KG1 (cell line): ENCODE measurements around the gene GPR65.

ENCODE experiments used
- DNase-seq: peaks from one replicate; lab custom pipeline; 2025; lab: John Stamatoyannopoulos, UW

The GPR65 gene

GRCh38 chr14:88005050-88005481 is at the start of gene GPR65:
Gene GPR65 (plus strand): TSS chr14:88005135. CDS start chr14:88010848, 5,713 bp downstream.
- DNase-seq = peak; percentile 38

GRCh38 chr14:87955501-87955900 is 49.4 kb upstream of the GPR65 start:
- DNase-seq = no peak

GRCh38 chr14:87960013-87960787 is 44.7 kb upstream of the GPR65 start:
- no peak for DNase-seq

- no peak for DNase-seq
Measured at GRCh38 chr14:87961246-87961645, 43.7 kb upstream of the GPR65 start.

- DNase-seq = no peak
Measured at GRCh38 chr14:87966816-87967215, 38.1 kb upstream of the GPR65 start.

GRCh38 chr14:87967496-87967895 is 37.4 kb upstream of the GPR65 start:
- no peak for DNase-seq

GRCh38 chr14:87971010-87971409 is 33.9 kb upstream of the GPR65 start:
- DNase-seq = no peak

- DNase-seq = no peak
Measured at GRCh38 chr14:87975636-87976035, 29.3 kb upstream of the GPR65 start.

- DNase-seq = no peak
Measured at GRCh38 chr14:87979689-87980088, 25.2 kb upstream of the GPR65 start.

- DNase-seq = no peak
Measured at GRCh38 chr14:87989221-87989955, 15.5 kb upstream of the GPR65 start.

- DNase-seq = no peak
Measured at GRCh38 chr14:87989956-87990299, 15.0 kb upstream of the GPR65 start.

- no peak for DNase-seq
Measured at GRCh38 chr14:87990682-87991081, 14.3 kb upstream of the GPR65 start.

GRCh38 chr14:87992346-87992717 is 12.6 kb upstream of the GPR65 start:
- DNase-seq = no peak

- DNase-seq = no peak
Measured at GRCh38 chr14:87992718-87993628, 12.0 kb upstream of the GPR65 start, which contains the start of gene GALC. Gene GALC (minus strand): TSS chr14:87993182. CDS start chr14:87993164, 18 bp downstream.

- DNase-seq = no peak
Measured at GRCh38 chr14:87994974-87995373, 10.0 kb upstream of the GPR65 start.

- DNase-seq = no peak
Measured at GRCh38 chr14:87995500-87996290, 9.2 kb upstream of the GPR65 start.

GRCh38 chr14:87996291-87996592 is 8.7 kb upstream of the GPR65 start:
- no peak for DNase-seq

- DNase-seq = no peak
Measured at GRCh38 chr14:87998482-87998881, 6.5 kb upstream of the GPR65 start.

GRCh38 chr14:87999277-87999676 is 5.7 kb upstream of the GPR65 start:
- DNase-seq = peak; percentile 7

GRCh38 chr14:88002421-88003075 is 2.4 kb upstream of the GPR65 start:
- DNase-seq = peak; percentile 24

GRCh38 chr14:88003425-88003824 is 1.5 kb upstream of the GPR65 start:
- no peak for DNase-seq
